DND-41 (cell line): Measurements from ENCODE around the gene XK.

ENCODE experiments used
- ATAC-seq: fragments of 200-7000 bp; cut with Tn5 transposase; 3 replicates; pipeline ENCODE4 v1.9.1; 2021; ENCODE audit warnings: low read depth; ENCODE audit not compliant: insufficient read depth
- DNase-seq: peaks from one replicate; pipeline ENCODE4 v3.0.0-alpha.2; 2020
- H2AFZ ChIP-seq: 2 replicates; pipeline ENCODE4 v1.6.0; 2012; ENCODE audit warnings: low read depth, low read length
- H3K27ac ChIP-seq: 2 replicates; pipeline ENCODE4 v1.5.1; 2012; ENCODE audit warnings: low read length, inconsistent platforms
- H3K27me3 ChIP-seq: fragments of 200-600 bp; sonication (generic); 2 replicates; pipeline ENCODE4 v1.6.0; 2012; ENCODE audit warnings: low read length, mild to moderate bottlenecking, inconsistent platforms; ENCODE audit not compliant: insufficient read depth, poor library complexity
- H3K36me3 ChIP-seq: 2 replicates; pipeline ENCODE4 v1.5.1; 2012; ENCODE audit warnings: low read length, inconsistent platforms; ENCODE audit not compliant: insufficient read depth
- H3K4me1 ChIP-seq: 2 replicates; pipeline ENCODE4 v1.5.1; 2012; ENCODE audit warnings: mild to moderate bottlenecking, low read length; ENCODE audit not compliant: insufficient read depth
- H3K4me2 ChIP-seq: 2 replicates; pipeline ENCODE4 v1.6.0; 2012; ENCODE audit warnings: mild to moderate bottlenecking, moderate library complexity, low read length, inconsistent platforms; ENCODE audit not compliant: insufficient read depth
- H3K4me3 ChIP-seq, 2 experiments: fragments of 200-600 bp in 1 of 2; shearing (Covaris generic) in 1 of 2; 2 replicates each; pipeline ENCODE4 v1.5.1; 2012 to 2016; ENCODE audit warnings: inconsistent platforms in 2 of 2, low read length in 2 of 2, mild to moderate bottlenecking in 2 of 2, low read depth in 1 of 2, moderate library complexity in 1 of 2
- H3K79me2 ChIP-seq: 2 replicates; pipeline ENCODE4 v1.6.0; 2012; ENCODE audit warnings: low read length, inconsistent platforms; ENCODE audit not compliant: insufficient read depth
- H3K9ac ChIP-seq: 2 replicates; pipeline ENCODE4 v1.6.0; 2012; ENCODE audit warnings: low read depth, mild to moderate bottlenecking, inconsistent platforms, low read length, moderate library complexity
- H3K9me3 ChIP-seq: 2 replicates; pipeline ENCODE4 v1.5.1; 2012; ENCODE audit warnings: low read length, moderate library complexity, mild to moderate bottlenecking, inconsistent platforms; ENCODE audit not compliant: insufficient read depth, severe bottlenecking
- H4K20me1 ChIP-seq: 2 replicates; pipeline ENCODE4 v1.6.0; 2012; ENCODE audit warnings: low read length; ENCODE audit not compliant: insufficient read depth
- EZH2 ChIP-seq: IDR thresholded peaks from 3 replicates; pipeline ENCODE4 v1.6.1; 2012; ENCODE audit warnings: borderline replicate concordance, low read depth, mild to moderate bottlenecking, moderate library complexity, low read length, inconsistent platforms; ENCODE audit not compliant: severe bottlenecking
- TF ChIP-seq, protein P1 (sequence below): IDR thresholded peaks from 2 replicates; pipeline ENCODE4 v1.5.1; 2012; ENCODE audit warnings: borderline replicate concordance, low read length, moderate library complexity, mild to moderate bottlenecking; ENCODE audit not compliant: poor library complexity, severe bottlenecking; ENCODE audit errors: extremely low read depth

The XK gene

DNA sequence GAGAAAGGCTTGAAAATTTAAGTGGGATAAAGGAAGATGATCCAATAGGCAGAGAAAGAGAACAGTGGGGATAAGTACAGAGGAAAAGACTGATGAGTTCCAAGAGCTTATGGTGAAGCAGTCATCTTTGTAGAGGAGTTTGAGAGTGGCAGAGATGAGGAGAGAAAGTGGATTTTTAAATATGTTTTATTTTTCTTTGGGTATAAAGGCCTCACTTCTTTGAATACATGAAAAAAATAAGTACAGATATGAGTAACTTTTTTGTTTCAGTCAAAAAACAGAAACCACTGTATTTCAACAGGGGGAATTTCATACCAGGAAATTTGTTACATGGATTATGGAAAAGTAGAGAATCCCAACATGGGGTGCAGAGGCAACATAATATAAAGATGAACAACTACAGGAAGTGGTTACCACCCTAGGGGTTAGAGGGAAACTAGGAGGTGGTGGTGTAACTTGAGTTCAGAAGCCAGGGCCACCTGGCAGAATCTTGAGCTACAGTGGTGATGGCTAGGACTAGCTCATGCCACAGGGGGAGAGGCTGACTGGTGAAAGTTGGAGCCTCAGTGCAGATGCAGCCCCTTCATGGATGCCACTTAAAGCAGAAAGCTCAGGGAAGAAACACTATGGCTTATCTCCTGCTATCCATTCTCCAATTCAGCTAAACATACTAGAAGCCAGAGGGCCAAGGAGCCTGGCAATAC lies 90.8 kb downstream of the XK start:
- H2AFZ ChIP-seq = peak overlapping the region; percentile 62; the same call in 1 of the 2 replicates
- peak overlapping the region; percentile 18 for H3K4me2 ChIP-seq
- peak; percentile 86 for DNase-seq
- no peaks in the 10 kb centered on the region for H3K79me2 ChIP-seq
- H3K4me1 ChIP-seq = peaks cover 46% of the 10 kb centered on the region
- H3K4me3 ChIP-seq = no peak overlapping the region
- H3K9me3 ChIP-seq = no peaks in the 10 kb centered on the region
- H3K36me3 ChIP-seq = no peaks in the 10 kb centered on the region
- TF ChIP-seq EZH2 = no peak
- TF ChIP-seq, protein P1, sequence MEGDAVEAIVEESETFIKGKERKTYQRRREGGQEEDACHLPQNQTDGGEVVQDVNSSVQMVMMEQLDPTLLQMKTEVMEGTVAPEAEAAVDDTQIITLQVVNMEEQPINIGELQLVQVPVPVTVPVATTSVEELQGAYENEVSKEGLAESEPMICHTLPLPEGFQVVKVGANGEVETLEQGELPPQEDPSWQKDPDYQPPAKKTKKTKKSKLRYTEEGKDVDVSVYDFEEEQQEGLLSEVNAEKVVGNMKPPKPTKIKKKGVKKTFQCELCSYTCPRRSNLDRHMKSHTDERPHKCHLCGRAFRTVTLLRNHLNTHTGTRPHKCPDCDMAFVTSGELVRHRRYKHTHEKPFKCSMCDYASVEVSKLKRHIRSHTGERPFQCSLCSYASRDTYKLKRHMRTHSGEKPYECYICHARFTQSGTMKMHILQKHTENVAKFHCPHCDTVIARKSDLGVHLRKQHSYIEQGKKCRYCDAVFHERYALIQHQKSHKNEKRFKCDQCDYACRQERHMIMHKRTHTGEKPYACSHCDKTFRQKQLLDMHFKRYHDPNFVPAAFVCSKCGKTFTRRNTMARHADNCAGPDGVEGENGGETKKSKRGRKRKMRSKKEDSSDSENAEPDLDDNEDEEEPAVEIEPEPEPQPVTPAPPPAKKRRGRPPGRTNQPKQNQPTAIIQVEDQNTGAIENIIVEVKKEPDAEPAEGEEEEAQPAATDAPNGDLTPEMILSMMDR = peak; percentile 35
- H3K27me3 ChIP-seq = no peaks in the 10 kb centered on the region
- H3K27ac ChIP-seq = peak overlapping the region; percentile 88
- H3K9ac ChIP-seq = peak overlapping the region; percentile 44
- no peaks in the 10 kb centered on the region for H4K20me1 ChIP-seq
- ATAC-seq = peak; percentile 98

DNA sequence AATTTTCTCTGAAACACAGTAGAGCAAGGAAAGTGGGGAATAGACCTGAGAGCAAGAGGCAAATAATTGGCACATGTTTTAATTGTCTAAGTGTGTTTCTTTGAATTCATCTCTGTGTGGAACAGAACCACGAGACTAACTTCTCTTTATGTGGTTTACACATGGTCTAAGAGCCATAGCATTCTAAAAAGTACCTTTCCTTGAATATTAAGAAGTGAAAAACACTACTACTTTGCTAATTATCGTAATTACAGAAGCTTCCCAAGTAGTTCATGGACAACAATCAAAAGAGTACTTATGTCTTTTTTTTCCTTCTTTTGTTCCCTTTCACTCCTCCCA lies 91.4 kb downstream of the XK start:
- Histone ChIP-seq H3K27me3 (no peaks in the 10 kb centered on the region), H3K4me1 (peaks cover 46% of the 10 kb centered on the region), H3K9me3 (no peaks in the 10 kb centered on the region), H3K4me2 (peak overlapping the region; percentile 18; the same call in 1 of the 2 replicates), H3K4me3 (no peak overlapping the region), H2AFZ (peak overlapping the region; percentile 21; the same call in 1 of the 2 replicates), H3K36me3 (no peaks in the 10 kb centered on the region), H3K79me2 (no peaks in the 10 kb centered on the region), H4K20me1 (no peaks in the 10 kb centered on the region), H3K9ac (peak overlapping the region; percentile 40), H3K27ac (peak overlapping the region; percentile 88)
- TF ChIP-seq, protein P1 = no peak
- no peak for DNase-seq
- ATAC-seq = peak; percentile 69

DNA sequence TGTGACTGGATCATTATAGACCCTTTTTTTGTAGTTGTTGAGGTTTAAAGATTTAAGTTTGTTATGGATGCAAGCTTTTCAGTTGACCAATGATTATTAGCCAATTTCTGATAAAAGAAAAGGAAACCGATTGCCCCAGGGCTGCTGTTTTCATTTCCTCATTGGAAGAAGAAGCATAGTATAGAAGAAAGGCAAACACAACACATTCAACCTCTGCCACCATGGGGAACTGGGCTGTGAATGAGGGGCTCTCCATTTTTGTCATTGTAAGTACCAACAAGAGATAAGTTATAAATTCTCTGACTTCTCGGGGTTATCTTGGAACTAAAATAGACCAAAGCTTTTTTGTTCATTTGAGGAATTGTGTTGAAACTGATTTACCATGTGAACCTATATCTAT lies 94.3 kb downstream of the XK start, which contains the start of gene CYBB:
Gene CYBB (plus strand): TSS at position 203 of the 400 bp plus-strand sequence. CDS start 19 bp downstream, at position 222.
- Histone ChIP-seq H3K4me2 (no peak within 1 kb of the TSS), H4K20me1 (no peaks in the 10 kb centered on the region), H3K27ac (no peak within 1 kb of the TSS; the same call in 1 of the 2 replicates), H3K9me3 (no peaks in the 10 kb centered on the region), H2AFZ (no peak within 1 kb of the TSS), H3K4me3 (no peak within 1 kb of the TSS), H3K79me2 (no peaks in the 10 kb centered on the region), H3K9ac (no peak within 1 kb of the TSS), H3K4me1 (peaks cover 46% of the 10 kb centered on the region), H3K27me3 (no peaks in the 10 kb centered on the region), H3K36me3 (no peaks in the 10 kb centered on the region)
- DNase-seq = no peak
- no peak for ATAC-seq
- TF ChIP-seq EZH2 = no peak
- TF ChIP-seq, protein P1 = no peak
